OCI-LY1 (cell line): ENCODE results near the gene NDUFS1.

Experiments
- EZH2 ChIP-seq: fragments of 200-600 bp; sonication (generic), shearing (Covaris generic); IDR thresholded peaks from 2 replicates; pipeline ENCODE4 v1.8.0; 2017; ENCODE audit warnings: borderline replicate concordance, mixed run types, mild to moderate bottlenecking, antibody characterized with exemption, low read length, moderate library complexity, mixed read lengths
- TF ChIP-seq, protein P1 (sequence below): fragments of 200-600 bp; sonication (generic), shearing (Covaris generic); IDR thresholded peaks from 2 replicates; pipeline ENCODE4 v1.5.1; 2017; ENCODE audit warnings: mild to moderate bottlenecking, antibody characterized with exemption, low read length, moderate library complexity, mixed read lengths

DNA sequence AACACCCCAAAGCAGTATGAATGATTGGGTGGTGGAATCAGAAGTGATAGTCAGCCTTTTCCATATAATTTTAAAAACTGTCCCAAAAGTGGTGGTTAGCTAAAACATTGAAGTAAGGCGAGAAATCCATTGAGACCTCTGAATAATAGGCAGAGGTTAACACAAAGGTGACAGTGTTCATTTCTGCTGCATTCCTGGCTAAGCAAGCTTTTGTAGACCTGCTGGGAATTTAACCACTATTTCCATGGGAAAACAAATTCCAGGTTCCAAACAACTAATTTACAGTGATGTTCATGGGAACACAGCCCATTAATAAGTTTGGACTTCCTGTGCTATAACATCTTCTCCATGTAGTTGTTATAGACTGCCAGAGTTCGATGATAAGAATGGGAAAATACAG lies 66.9 kb downstream of the NDUFS1 start:
- TF ChIP-seq, protein P1, sequence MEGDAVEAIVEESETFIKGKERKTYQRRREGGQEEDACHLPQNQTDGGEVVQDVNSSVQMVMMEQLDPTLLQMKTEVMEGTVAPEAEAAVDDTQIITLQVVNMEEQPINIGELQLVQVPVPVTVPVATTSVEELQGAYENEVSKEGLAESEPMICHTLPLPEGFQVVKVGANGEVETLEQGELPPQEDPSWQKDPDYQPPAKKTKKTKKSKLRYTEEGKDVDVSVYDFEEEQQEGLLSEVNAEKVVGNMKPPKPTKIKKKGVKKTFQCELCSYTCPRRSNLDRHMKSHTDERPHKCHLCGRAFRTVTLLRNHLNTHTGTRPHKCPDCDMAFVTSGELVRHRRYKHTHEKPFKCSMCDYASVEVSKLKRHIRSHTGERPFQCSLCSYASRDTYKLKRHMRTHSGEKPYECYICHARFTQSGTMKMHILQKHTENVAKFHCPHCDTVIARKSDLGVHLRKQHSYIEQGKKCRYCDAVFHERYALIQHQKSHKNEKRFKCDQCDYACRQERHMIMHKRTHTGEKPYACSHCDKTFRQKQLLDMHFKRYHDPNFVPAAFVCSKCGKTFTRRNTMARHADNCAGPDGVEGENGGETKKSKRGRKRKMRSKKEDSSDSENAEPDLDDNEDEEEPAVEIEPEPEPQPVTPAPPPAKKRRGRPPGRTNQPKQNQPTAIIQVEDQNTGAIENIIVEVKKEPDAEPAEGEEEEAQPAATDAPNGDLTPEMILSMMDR: no peak
- TF ChIP-seq EZH2: no peak
